SK-N-SH treated with all-trans-retinoic acid at 6 μM for 48 hours (cell line): ENCODE data around the gene TOR1AIP1.

Experiments used
- ISL1 ChIP-seq: fragments of 250-450 bp; sonication (Bioruptor Pico); IDR thresholded peaks from 2 replicates; pipeline ENCODE4 v2.1.2; 2022; ENCODE audit warnings: mild to moderate bottlenecking, moderate library complexity
- PATZ1 ChIP-seq: fragments of 250-450 bp; sonication (Bioruptor Pico); IDR thresholded peaks from 2 replicates; pipeline ENCODE4 v1.8.0; 2020; ENCODE audit warnings: mild to moderate bottlenecking, moderate library complexity, borderline replicate concordance
- PPARA ChIP-seq: fragments of 250-450 bp; sonication (Bioruptor Pico); IDR thresholded peaks from 2 replicates; pipeline ENCODE4 v1.5.0; 2020; ENCODE audit warnings: mild to moderate bottlenecking, borderline replicate concordance
- SNAI2 ChIP-seq: fragments of 250-450 bp; sonication (Bioruptor Pico); IDR thresholded peaks from 2 replicates; pipeline ENCODE4 v1.5.0; 2020; ENCODE audit warnings: mild to moderate bottlenecking, moderate library complexity
- TOX ChIP-seq: fragments of 250-450 bp; sonication (Bioruptor Pico); IDR thresholded peaks from 2 replicates; pipeline ENCODE4 v1.8.0; 2021; ENCODE audit warnings: mild to moderate bottlenecking, moderate library complexity, borderline replicate concordance
- ZNF8 ChIP-seq: fragments of 450-650 bp; formaldehyde crosslinking; IDR thresholded peaks from 2 replicates; pipeline ENCODE4 v1.5.0; 2020; ENCODE audit warnings: mild to moderate bottlenecking, moderate library complexity

GRCh38 chr1:179938752-179939151 is 56.7 kb downstream of the TOR1AIP1 start:
- TF ChIP-seq ISL1 (CRISPR knock-in tag) (no peak), SNAI2 (CRISPR knock-in tag) (no peak), PPARA (CRISPR knock-in tag) (no peak), PATZ1 (CRISPR knock-in tag) (no peak), TOX (CRISPR knock-in tag) (no peak), ZNF8 (no peak)
